Epithelial cell of prostate (primary cell): Measurements from ENCODE around the gene CTSD.
A peak's percentile ranks its signal among the peaks of the same experiment; 100 is the strongest.

Experiments
- DNase-seq: peaks from one replicate; pipeline ENCODE4 v3.0.0-alpha.2; 2011; ENCODE audit warnings: low read depth, low spot score
- H3K27ac ChIP-seq: fragments of 450-650 bp; 2 replicates; pipeline ENCODE4 v1.5.1; 2017; ENCODE audit warnings: mild to moderate bottlenecking

CTSD gene

GRCh38 chr11:1782831-1783724 lies 19.4 kb upstream of the CTSD start:
- no peak overlapping the region for H3K27ac ChIP-seq
- DNase-seq: no peak

- no peak overlapping the region for H3K27ac ChIP-seq
- no peak for DNase-seq
These were observed 18.4 kb upstream of the CTSD start for GRCh38 chr11:1782031-1782590.

GRCh38 chr11:1781593-1781975 lies 17.9 kb upstream of the CTSD start:
- no peak overlapping the region for H3K27ac ChIP-seq
- DNase-seq: no peak

GRCh38 chr11:1780700-1781592 lies 17.2 kb upstream of the CTSD start:
- DNase-seq: no peak
- H3K27ac ChIP-seq: no peak overlapping the region

- DNase-seq: no peak
- no peak overlapping the region for H3K27ac ChIP-seq
These were observed 16.3 kb upstream of the CTSD start for GRCh38 chr11:1779806-1780699.

GRCh38 chr11:1779034-1779805 lies 15.5 kb upstream of the CTSD start:
- DNase-seq: no peak
- no peak overlapping the region for H3K27ac ChIP-seq

GRCh38 chr11:1778141-1778911 lies 14.6 kb upstream of the CTSD start:
- no peak for DNase-seq
- H3K27ac ChIP-seq: no peak overlapping the region

GRCh38 chr11:1777737-1778136 lies 14.0 kb upstream of the CTSD start:
- H3K27ac ChIP-seq: no peak overlapping the region

GRCh38 chr11:1776944-1777715 lies 13.4 kb upstream of the CTSD start:
- H3K27ac ChIP-seq: no peak overlapping the region
- no peak for DNase-seq

More at GRCh38 chr11:1777737-1778136, 14.0 kb upstream of the CTSD start:
- no peak for DNase-seq

- no peak overlapping the region for H3K27ac ChIP-seq
These were observed 12.7 kb upstream of the CTSD start for GRCh38 chr11:1776331-1776851.

GRCh38 chr11:1774886-1775285 lies 11.2 kb upstream of the CTSD start:
- DNase-seq: no peak
- H3K27ac ChIP-seq: no peak overlapping the region

More at GRCh38 chr11:1776331-1776851, 12.7 kb upstream of the CTSD start:
- DNase-seq: no peak

- DNase-seq: no peak
- H3K27ac ChIP-seq: no peak overlapping the region
These were observed 10.3 kb upstream of the CTSD start for GRCh38 chr11:1773994-1774550.

GRCh38 chr11:1773131-1773993 lies 9.6 kb upstream of the CTSD start:
- no peak for DNase-seq
- H3K27ac ChIP-seq: no peak overlapping the region

- DNase-seq: peak; percentile 58
- peak overlapping the region; percentile 56 for H3K27ac ChIP-seq
These were observed 8.8 kb upstream of the CTSD start for GRCh38 chr11:1772270-1773130.

GRCh38 chr11:1771700-1772099 lies 8.0 kb upstream of the CTSD start:
- peak overlapping the region; percentile 56 for H3K27ac ChIP-seq
- DNase-seq: no peak
